HG03469 (cell line): ENCODE results near the gene TAS2R42.

ENCODE experiments used
- ATAC-seq: cut with Tn5 transposase; IDR thresholded peaks from one replicate; pipeline ENCODE4 v1.9.1; 2021; ENCODE audit warnings: mild to moderate bottlenecking, moderate library complexity, moderate number of reproducible peaks; ENCODE audit not compliant: unreplicated experiment

Gene TAS2R42

DNA sequence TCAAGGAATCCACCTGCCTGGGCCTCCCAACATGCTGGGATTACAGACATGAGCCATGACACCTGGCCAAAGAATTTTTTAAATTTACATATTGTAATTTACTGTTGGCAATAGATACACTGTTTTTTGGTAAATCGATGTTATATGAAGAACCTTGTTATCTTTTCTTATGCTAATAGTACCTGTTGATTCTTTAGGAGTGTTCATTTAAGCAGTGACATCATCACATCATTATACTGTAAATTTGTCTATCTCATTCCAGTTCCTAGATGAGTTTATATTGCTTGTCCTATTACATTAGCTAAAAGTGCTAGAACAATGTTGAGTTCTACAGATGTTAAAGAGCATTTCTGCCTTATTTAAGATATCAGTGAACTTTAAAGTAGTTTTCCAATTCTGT is 39.3 kb downstream of the TAS2R42 start:
- no peak for ATAC-seq

DNA sequence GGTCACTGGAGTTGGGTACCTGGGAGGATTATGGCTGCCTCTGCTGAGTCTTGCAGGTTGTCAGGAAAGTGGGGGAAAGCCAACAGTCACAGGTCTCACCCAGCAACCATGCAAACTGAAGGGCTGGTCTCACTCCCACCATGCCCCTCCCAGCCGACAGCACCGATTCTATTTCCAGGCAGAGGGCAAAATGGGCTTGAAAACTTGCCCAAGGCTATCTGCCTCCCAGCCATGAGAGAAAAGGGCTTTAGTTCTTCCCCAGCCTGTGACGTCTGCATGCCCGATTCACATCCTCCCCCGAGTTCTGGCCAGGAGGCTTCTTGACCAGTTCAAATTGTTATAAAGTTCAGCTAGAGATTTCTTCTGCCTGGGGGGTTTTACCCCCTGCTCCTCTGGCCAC is 42.4 kb downstream of the TAS2R42 start:
- ATAC-seq: no peak

- no peak for ATAC-seq
Observed at GRCh38 chr12:11143352-11143751, 43.4 kb downstream of the TAS2R42 start.

DNA sequence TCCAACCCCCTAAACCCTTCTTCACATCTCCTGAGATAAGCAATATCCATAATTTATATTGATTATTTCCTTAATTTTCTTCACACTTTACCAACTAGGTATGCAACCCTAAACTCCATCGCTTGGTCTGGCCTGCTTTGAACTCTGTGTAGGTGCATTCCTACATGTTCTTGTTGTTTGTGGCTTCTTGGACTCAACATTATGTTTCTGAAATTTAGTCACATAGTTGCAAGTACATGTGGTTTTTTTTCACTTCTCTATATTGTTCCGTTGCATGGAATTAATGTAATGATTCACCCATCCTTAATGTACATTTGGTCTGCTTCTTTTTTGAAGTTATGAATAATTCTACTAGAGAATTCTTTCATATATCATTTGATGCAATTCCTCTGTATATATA is 50.7 kb downstream of the TAS2R42 start:
- no peak for ATAC-seq
